Activated gamma-delta T cell (primary cell): Measurements from ENCODE around the gene MAGED1.

Experiments
- DNase-seq: peaks from one replicate; lab custom pipeline; 2025; lab: John Stamatoyannopoulos, UW
- total RNA-seq, 2 donors: gene quantifications; one replicate each; lab custom pipeline; 2026; lab: John Stamatoyannopoulos, UW

The MAGED1 gene, protein sequence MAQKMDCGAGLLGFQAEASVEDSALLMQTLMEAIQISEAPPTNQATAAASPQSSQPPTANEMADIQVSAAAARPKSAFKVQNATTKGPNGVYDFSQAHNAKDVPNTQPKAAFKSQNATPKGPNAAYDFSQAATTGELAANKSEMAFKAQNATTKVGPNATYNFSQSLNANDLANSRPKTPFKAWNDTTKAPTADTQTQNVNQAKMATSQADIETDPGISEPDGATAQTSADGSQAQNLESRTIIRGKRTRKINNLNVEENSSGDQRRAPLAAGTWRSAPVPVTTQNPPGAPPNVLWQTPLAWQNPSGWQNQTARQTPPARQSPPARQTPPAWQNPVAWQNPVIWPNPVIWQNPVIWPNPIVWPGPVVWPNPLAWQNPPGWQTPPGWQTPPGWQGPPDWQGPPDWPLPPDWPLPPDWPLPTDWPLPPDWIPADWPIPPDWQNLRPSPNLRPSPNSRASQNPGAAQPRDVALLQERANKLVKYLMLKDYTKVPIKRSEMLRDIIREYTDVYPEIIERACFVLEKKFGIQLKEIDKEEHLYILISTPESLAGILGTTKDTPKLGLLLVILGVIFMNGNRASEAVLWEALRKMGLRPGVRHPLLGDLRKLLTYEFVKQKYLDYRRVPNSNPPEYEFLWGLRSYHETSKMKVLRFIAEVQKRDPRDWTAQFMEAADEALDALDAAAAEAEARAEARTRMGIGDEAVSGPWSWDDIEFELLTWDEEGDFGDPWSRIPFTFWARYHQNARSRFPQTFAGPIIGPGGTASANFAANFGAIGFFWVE
- 34.7 to 44.2 reads per million in 2 donors for total RNA-seq

- peak; percentile 20 for DNase-seq
Measured at GRCh38 chrX:51892921-51893745, at the start of gene MAGED1. Gene MAGED1, plus strand, starts transcription at chrX:51893623. Its CDS starts 682 bp downstream, at chrX:51894305.

GRCh38 chrX:51847463-51847862, 46.0 kb upstream of the MAGED1 start:
- DNase-seq: no peak

GRCh38 chrX:51851507-51852085, 41.8 kb upstream of the MAGED1 start:
- DNase-seq: no peak

DNA sequence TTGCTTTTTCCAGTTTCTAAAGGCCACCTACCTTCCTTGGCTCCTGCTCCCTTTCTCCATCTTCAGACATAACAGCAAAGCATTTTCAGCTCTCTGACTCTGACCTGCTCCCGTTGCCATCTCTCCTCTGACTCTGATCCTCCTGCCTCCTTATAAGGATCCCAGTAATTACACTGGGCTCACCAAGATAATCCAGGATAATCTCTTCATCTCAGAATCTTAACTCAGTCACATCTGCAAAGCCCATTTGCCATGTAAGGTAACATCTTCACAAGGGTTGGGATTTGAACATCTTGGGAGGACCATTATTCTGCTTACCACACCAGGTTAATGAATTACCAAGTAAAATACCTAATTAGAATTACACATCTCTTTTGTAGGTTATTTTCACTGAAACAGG, 41.3 kb upstream of the MAGED1 start:
- no peak for DNase-seq

DNA sequence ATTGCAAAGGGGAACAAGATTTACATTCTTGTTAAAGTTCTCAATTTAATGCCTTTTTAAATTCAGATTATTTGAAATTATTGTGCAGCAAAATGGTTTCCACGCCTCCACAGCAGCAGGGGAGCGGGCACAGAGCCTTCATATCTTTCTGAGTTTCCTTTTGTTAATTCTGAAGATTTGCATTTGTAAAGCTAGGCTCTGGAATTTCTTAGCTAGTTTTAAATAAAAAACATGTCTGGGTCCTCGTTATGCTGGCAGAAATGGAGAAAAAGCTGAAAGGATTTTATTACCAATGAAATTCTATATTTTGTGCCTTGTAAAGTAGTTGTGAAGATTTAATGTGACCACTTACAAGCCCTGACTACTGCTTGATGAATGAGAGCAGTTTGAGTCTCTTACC, 40.8 kb upstream of the MAGED1 start:
- DNase-seq: no peak

- no peak for DNase-seq
Measured at GRCh38 chrX:51853251-51853650, 40.2 kb upstream of the MAGED1 start.

DNA sequence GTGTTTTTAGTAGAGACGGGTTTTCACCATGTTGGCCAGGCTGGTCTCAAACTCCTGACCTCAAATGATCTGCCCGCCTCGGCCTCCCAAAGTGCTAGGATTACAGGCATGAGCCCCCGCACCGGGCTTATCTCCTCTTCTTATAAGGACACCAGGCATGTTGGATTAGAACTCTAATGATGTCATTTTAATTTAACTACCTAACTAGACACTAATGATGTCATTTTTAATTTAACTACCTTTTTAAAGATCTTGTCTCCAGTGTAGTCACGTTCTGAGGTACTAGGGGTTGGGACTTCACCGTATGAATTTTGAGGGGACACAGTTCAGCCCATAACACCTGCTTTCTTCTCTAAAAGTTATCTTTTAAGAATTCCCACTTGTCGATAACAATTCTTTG, 37.7 kb upstream of the MAGED1 start:
- no peak for DNase-seq

GRCh38 chrX:51857159-51857733, 36.2 kb upstream of the MAGED1 start:
- DNase-seq: no peak

GRCh38 chrX:51860679-51861078, 32.7 kb upstream of the MAGED1 start:
- no peak for DNase-seq

- DNase-seq: no peak
Measured at GRCh38 chrX:51862920-51863319, 30.5 kb upstream of the MAGED1 start.

DNA sequence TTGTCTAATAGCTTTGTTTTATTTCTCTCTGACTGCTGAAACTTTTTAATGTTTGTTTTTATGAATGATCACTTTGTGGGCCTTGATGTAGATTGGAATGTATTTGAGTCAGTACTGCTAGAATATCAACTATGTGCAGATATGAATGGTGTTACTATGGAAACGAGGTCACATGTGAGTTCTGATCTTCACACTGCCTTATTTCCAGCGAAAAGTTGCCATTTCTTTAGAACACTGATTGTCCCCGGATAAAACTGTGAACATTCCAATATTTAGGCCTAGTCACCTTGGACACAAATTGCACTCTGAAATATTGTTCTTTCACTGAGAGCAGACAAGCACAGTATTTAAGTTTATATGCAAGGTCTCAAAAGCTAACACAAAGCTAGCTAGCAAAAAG, 27.2 kb upstream of the MAGED1 start:
- DNase-seq: no peak

GRCh38 chrX:51867626-51868025, 25.8 kb upstream of the MAGED1 start:
- DNase-seq: no peak

- DNase-seq: no peak
Measured at GRCh38 chrX:51870354-51870753, 23.1 kb upstream of the MAGED1 start.

GRCh38 chrX:51874123-51874522, 19.3 kb upstream of the MAGED1 start:
- no peak for DNase-seq

DNA sequence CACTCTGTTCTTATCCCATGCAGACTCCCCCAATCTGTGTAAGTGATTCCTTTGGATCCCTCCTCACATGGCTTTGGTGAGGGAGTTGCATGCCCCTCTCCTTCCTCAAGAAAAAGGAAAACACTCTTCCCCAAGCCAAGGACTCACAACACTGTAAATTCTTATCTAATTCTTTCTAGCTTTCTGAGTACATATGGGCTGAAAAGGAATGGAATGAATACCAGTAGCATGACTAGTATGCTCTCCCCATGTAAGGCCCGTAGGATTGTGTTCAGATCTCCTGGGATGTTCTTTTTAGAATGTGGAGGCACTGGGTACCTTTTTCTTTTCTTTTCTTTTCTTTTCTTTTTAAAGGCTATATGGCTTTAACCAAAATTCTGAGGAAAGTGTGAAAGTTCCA, 17.0 kb upstream of the MAGED1 start:
- DNase-seq: no peak

- no peak for DNase-seq
Measured at GRCh38 chrX:51878056-51878455, 15.4 kb upstream of the MAGED1 start.

DNA sequence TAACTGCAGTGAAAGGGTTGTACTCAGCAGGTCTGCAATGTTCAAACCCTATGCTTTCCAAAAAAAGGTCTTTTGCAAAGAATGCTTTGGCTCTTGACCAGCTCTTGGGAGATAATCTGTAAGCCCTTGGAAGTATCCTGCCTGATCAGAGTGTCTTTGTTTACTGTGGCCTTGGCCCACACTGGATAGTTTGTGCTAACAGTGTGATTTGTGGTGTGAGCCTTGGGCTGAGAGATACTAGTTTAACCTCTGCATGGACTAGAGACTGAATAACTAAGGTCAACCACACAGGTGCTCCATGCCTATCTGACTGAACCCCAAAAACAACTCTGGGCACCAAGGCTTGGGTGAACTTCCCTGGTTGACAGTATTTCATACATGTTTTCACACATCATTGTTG, 3.6 kb upstream of the MAGED1 start:
- DNase-seq: no peak

GRCh38 chrX:51891245-51891644, 2.2 kb upstream of the MAGED1 start:
- DNase-seq: no peak

DNA sequence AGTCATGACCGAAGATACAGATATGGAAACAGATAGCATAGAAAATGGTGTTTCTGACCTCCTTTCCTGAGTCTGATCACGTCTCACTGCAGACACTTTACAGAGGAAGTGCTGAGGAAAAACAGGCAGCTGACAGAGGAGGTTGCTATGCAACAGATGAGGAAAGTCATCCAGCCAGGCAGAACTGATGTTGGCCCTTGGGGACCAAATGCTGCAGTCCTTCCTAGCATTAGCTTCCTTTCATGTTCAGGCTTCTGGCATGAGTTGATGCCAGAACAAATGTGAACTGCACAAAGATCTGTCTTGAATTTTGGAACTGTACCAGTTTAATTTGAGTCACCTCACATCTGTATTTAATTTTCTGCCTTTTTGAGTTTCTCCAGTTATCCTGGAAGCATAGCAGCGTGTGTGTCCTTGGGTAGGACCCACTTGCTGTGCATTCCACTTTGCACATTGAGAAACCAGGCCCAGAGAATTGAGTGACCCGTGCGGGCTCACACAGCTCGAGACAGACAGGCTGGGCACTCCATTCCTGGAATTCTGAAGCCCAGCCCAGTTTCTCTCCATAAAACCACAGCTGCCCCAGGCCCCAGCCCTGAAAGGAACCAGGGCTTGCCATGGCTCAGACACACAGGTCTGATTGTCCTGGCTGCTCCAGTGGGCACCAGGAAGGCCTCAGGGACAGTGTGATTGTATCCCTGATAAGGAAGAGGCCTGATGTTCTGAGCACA, 1.4 kb upstream of the MAGED1 start:
- DNase-seq: no peak

DNA sequence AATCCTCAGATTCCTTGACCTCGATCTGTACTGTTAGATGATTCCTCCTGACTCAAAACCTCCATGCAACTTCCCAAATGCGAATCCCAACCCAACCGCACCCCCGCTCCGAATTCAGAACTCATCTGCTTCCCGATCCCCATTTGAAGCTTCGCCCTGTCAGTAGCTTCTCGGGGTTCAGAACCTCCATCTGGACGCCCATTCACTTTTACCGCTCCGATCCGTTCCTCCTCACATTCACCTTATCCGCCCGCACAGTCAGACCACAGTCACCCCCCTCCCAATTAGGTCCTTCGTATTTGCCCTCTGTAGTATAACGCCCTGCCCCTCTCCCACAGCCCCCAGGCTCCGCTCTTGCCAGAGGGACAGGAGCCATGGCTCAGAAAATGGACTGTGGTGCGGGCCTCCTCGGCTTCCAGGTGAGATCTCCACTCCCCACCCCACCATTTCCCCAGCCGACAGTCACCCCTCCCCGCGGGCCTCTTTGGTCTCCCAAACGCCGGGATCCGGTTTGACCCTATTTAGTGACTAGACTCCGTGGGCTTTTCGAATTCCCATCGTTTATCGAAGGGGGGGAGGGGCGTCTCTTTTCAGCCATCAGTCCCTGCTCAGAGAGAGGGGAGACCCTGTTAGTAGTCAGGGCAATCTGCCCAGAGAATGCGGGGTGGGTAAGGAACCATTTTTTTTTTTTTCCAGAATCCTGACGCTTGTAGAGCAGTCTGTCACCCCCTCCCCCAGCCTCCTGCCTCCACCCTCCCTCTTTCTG, 691 bp downstream of the MAGED1 start:
- DNase-seq: no peak
